Measurements from ENCODE around the gene ERVK3-1.
A peak's percentile ranks its signal among the peaks of the same experiment; 100 is the strongest.

Gene ERVK3-1

DNA sequence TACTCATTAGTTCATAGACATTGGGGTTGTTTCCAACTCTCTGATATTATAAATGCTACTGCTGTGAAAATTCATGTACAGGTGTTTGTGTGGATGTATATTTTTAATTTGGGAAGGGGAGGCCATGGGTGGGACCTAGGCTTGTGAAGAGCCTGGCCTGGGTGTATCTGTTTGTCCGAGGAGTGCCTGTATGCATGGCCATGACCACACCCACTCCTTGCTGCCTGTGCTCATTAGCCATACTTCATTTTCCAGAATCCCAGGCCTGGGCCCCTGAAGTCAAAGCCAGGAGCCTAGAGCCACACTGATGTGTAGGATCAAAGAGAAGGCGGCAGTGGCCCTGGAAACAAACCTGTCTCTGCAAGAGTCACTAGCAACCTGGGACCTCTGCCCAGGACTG lies 10.4 kb downstream of the ERVK3-1 start:
- TF ChIP-seq, protein P1, sequence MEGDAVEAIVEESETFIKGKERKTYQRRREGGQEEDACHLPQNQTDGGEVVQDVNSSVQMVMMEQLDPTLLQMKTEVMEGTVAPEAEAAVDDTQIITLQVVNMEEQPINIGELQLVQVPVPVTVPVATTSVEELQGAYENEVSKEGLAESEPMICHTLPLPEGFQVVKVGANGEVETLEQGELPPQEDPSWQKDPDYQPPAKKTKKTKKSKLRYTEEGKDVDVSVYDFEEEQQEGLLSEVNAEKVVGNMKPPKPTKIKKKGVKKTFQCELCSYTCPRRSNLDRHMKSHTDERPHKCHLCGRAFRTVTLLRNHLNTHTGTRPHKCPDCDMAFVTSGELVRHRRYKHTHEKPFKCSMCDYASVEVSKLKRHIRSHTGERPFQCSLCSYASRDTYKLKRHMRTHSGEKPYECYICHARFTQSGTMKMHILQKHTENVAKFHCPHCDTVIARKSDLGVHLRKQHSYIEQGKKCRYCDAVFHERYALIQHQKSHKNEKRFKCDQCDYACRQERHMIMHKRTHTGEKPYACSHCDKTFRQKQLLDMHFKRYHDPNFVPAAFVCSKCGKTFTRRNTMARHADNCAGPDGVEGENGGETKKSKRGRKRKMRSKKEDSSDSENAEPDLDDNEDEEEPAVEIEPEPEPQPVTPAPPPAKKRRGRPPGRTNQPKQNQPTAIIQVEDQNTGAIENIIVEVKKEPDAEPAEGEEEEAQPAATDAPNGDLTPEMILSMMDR (IDR thresholded peaks at IDR 0.05; ENCODE audit: low read depth, low read length, missing control alignments) = no peak
- no peak overlapping the region for H3K4me3 ChIP-seq (replicated peaks; ENCODE audit: low read depth, low read length)
- DNase-seq (ENCODE audit: extremely low read depth, low read depth) = no peak

DNA sequence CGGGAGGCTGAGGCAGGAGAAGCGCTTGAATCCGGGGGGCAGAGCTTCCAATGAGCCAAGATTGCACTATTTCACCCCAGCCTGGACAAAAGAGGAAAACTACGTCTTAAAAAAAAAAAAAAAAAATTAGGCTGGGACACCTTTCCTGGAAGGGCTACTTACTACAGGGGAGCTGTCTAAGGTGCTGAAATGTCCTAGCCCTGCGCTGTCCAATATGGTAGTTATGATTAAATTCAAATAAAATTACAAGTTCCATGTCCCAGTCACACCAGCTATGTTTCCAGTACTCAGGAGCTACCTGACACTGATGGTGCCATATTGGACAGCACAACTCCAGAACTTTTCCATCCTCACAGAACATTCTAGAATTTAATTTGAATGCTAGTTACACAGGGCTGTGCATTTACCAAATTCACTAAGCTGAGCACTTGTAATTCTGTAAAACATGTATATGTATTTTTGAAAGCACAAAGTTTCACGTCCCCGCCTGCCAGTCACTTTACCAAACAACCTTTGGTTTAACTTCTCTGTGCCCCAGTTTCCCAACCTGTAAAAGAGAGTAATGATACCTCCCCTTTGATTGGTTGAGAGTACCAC lies 12.4 kb downstream of the ERVK3-1 start:
- TF ChIP-seq, protein P1 (IDR thresholded peaks at IDR 0.05; ENCODE audit: low read depth, low read length, missing control alignments) = no peak
- no peak overlapping the region for H3K4me3 ChIP-seq (replicated peaks; ENCODE audit: low read depth, low read length)
- peak; percentile 30 for DNase-seq (ENCODE audit: extremely low read depth, low read depth)

DNA sequence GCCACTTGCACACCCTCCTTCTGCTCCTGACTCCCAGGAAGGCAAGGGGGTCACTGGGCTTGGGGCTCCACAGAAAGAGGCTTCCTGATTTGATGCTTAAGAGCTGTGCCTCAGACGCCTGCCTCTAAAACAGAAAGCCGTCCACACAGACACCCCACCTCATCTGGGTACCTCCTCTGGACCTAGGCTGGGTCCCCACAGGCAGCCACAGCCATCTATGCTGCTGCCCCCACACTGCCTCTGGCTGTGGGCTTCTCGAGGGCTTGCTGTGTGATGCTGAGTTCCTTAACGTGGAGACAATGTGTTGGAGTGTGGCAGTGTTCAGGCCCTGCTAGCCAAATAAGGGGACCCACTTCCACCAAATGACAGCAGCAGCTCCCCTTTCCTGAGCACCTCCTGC lies 13.1 kb downstream of the ERVK3-1 start:
- TF ChIP-seq, protein P1 (IDR thresholded peaks at IDR 0.05; ENCODE audit: low read depth, low read length, missing control alignments) = no peak
- no peak for DNase-seq (ENCODE audit: extremely low read depth, low read depth)
- H3K4me3 ChIP-seq (replicated peaks; ENCODE audit: low read depth, low read length) = no peak overlapping the region

DNA sequence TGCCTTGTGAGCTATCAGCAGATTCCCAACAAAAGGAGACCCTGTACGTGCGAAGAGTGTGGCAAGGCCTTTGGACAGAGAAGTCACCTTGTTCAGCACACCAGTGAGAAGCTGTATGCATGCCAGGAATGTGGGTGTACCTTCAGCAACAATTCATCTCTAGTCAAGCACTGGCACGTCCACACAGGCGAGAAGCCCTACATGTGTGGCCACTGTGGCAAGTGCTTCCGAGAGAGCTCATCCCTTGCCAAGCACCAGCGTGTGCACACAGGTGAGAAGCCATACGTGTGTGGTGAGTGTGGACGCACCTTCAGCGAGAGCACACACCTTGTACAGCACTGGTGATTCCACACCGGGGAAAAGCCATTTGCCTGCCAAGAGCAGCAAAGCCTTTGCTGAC lies 14.1 kb downstream of the ERVK3-1 start:
- DNase-seq (ENCODE audit: extremely low read depth, low read depth) = no peak
- TF ChIP-seq, protein P1 (IDR thresholded peaks at IDR 0.05; ENCODE audit: low read depth, low read length, missing control alignments) = no peak
- H3K4me3 ChIP-seq (replicated peaks; ENCODE audit: low read depth, low read length) = no peak overlapping the region

DNA sequence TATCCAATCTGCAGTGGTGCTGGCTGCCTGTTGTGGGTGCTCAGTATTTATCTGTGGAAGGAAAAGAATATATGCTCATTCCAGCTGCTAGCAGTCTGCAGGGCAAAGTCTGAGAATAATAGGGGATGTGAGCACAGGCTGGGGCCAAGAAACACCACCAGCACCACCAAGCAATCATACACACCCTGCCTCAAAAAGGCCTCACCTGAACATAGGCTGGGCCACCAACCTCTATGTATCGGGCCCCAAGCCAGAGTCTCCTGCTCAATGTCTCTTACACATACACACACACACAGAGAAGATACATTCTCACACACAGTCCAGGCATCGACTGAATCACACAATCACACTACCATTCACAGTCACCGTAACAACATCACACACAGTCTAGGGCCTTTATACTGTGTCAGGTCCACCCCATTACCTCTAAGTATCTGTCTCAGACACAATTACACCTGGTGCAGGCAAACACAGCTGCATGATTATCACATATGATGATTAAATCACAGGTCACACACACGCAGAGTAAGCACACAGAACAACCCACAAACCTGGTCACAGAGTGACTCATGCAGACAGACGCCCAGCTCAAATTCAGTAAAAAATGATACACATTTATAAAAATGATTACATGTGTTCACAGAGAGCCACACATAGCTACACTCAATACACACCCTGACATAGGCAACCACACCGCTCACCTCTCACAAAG lies 20.3 kb downstream of the ERVK3-1 start:
- no peak for DNase-seq (ENCODE audit: extremely low read depth, low read depth)
- TF ChIP-seq, protein P1 (IDR thresholded peaks at IDR 0.05; ENCODE audit: low read depth, low read length, missing control alignments) = no peak
- peak overlapping the region; percentile 78 for H3K4me3 ChIP-seq (replicated peaks; ENCODE audit: low read depth, low read length)

DNA sequence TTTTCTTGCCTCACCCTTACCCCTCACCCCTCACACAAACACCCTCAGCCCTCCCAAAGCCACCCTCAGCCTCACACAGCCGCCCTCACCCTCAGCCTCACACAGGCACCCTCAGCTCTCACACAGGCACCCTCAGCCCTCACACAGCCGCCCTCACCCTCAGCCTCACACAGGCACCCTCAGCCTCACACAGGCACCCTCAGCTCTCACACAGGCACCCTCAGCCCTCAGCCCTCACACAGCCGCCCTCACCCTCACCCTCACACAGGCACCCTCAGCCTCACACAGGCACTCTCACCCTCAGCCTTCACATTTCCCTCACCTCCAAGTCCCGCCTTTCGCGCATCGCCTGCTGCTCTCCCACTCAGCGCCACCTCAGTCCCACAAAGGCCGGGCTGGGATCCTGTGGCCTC lies 21.3 kb downstream of the ERVK3-1 start:
- peak overlapping the region; percentile 78 for H3K4me3 ChIP-seq (replicated peaks; ENCODE audit: low read depth, low read length)
- no peak for DNase-seq (ENCODE audit: extremely low read depth, low read depth)
- TF ChIP-seq, protein P1 (IDR thresholded peaks at IDR 0.05; ENCODE audit: low read depth, low read length, missing control alignments) = no peak
